ENCODE data around the gene DBH. TPM values are rescaled to one million over a fixed set of nuclear protein-coding genes. Genes with fewer than 3 reads are reported as not detected.

DBH gene
- total and polyA plus RNA-seq, 2 donors (not counting 1 experiment from before 2014, with no cell fraction given), result not detected

DNA sequence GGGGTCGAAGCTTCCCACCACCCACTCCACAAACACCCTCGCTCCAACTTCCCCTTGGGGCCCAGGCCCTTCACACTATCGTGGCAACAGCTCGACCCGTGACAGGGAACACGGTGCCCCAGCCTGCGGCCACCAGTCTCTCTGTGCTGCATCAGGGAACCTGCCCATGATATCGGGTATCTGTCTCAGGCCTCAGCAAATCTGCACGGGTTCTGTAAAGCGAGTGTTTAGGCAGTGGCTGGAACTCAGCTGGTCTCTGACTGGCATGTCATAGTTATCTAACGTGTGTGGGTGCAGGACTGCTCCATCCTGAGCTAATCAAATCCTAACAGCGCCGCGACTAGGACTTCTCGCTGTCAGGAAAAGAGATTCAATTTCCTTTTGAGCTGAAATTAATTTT, 42.9 kb downstream of the DBH start:
- no peak for ATAC-seq (ENCODE audit: low read depth)
- Mint-ChIP-seq H3K27me3 (peaks cover 4% of the 10 kb centered on the region), H3K4me1 (peaks cover 7% of the 10 kb centered on the region)

DNA sequence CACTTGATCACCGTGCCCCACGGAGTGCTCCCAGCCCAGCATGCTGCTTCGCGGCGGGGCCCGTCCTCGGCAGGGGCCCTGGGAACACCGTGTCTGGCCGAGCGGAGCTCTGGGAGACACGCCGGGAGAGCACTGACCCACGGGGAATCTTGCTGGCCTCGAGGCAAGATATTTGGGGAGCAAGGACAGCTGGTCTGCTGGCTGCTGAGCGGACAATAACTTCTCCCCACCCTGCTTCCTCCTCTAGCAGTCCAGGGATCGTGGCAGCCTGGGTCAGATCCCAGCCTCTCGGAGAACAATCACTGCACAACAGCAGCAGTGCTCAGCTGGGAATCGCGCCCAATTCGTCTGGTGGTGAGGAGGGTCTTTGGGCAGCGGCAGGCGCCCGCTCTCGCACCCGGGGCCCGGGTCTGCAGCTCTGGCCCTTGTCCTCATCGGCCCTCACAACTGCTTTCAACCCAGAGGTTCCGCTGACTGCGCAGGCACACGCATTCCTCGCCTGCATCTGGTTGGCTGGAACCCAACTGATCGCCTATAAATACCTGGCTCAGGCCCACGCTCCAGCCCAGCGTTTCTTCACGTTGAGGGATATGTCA, 43.4 kb downstream of the DBH start:
- WGBS (ENCODE audit: insufficient coverage), result 97% methylated on average over 29 of the region's 35 CpGs
- H3K4me1 ChIP-seq (ENCODE audit: control insufficient read depth in 2 of 2, insufficient read depth in 2 of 2, low read length in 2 of 2), result peaks cover 0 to 14% of the 10 kb centered on the region in 2 donors
- no peak for TF ChIP-seq EZH2 (IDR thresholded peaks at IDR 0.05; ENCODE audit: borderline replicate concordance, insufficient read depth, low read depth, low read length, poor library complexity, severe bottlenecking)
- TF ChIP-seq, protein P1, sequence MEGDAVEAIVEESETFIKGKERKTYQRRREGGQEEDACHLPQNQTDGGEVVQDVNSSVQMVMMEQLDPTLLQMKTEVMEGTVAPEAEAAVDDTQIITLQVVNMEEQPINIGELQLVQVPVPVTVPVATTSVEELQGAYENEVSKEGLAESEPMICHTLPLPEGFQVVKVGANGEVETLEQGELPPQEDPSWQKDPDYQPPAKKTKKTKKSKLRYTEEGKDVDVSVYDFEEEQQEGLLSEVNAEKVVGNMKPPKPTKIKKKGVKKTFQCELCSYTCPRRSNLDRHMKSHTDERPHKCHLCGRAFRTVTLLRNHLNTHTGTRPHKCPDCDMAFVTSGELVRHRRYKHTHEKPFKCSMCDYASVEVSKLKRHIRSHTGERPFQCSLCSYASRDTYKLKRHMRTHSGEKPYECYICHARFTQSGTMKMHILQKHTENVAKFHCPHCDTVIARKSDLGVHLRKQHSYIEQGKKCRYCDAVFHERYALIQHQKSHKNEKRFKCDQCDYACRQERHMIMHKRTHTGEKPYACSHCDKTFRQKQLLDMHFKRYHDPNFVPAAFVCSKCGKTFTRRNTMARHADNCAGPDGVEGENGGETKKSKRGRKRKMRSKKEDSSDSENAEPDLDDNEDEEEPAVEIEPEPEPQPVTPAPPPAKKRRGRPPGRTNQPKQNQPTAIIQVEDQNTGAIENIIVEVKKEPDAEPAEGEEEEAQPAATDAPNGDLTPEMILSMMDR (IDR thresholded peaks at IDR 0.05), result no peak
- no peaks in the 10 kb centered on the region for H4K20me1 ChIP-seq (ENCODE audit: control insufficient read depth, insufficient read depth, low read length, poor library complexity, severe bottlenecking)
- no peak for ATAC-seq (ENCODE audit: low read depth)
- intact Hi-C loops (cut with micrococcal nuclease), result no loop called here
- Mint-ChIP-seq H3K9me3 (ENCODE audit: insufficient read depth) (no peaks in the 10 kb centered on the region), H3K4me3 (no peak overlapping the region), H3K27me3 (peaks cover 2% of the 10 kb centered on the region), H3K27ac (no peak overlapping the region), H3K4me1 (peaks cover 7% of the 10 kb centered on the region)
- no peak overlapping the region for H3K4me3 ChIP-seq (ENCODE audit: control extremely low read depth in 1 of 5, extremely low read depth in 1 of 5, insufficient read depth in 1 of 5, low read depth in 2 of 5, low read length in 4 of 5)
- no peaks in the 10 kb centered on the region for H3K36me3 ChIP-seq (replicated peaks in 1 of 2; ENCODE audit: control extremely low read depth in 1 of 2, control insufficient read depth in 1 of 2, extremely low read depth in 1 of 2, insufficient read depth in 2 of 2, low read length in 1 of 2)
- H3K27ac ChIP-seq (ENCODE audit: low read length in 2 of 2), result no peak overlapping the region
- H3K9me3 ChIP-seq (ENCODE audit: control extremely low read depth in 1 of 3, control insufficient read depth in 2 of 3, insufficient read depth in 1 of 3, low read length in 2 of 3), result no peaks in the 10 kb centered on the region
- no peak for DNase-seq
- no peak overlapping the region for H3K4me2 ChIP-seq (replicated peaks; ENCODE audit: low read depth, low read length, poor library complexity, severe bottlenecking)
- CTCF ChIA-PET, result no interaction called here
- no peak overlapping the region for H3K9ac ChIP-seq (ENCODE audit: low read length)
- H3K27me3 ChIP-seq (replicated peaks in 1 of 4; ENCODE audit: control extremely low read depth in 1 of 4, control insufficient read depth in 3 of 4, insufficient read depth in 4 of 4, low read length in 3 of 4), result no peaks in the 10 kb centered on the region
- no peak overlapping the region for H2AFZ ChIP-seq (ENCODE audit: insufficient read depth, low read depth, low read length, poor library complexity, severe bottlenecking)
- POLR2A ChIA-PET, result no interaction called here
- H3K79me2 ChIP-seq (ENCODE audit: control insufficient read depth, insufficient read depth, low read length), result no peaks in the 10 kb centered on the region

More for the DNA sequence above, 42.9 kb downstream of the DBH start:
- no peaks in the 10 kb centered on the region for H4K20me1 ChIP-seq (ENCODE audit: control insufficient read depth, insufficient read depth, low read length, poor library complexity, severe bottlenecking)
- no peak overlapping the region for H2AFZ ChIP-seq (ENCODE audit: insufficient read depth, low read depth, low read length, poor library complexity, severe bottlenecking)
- intact Hi-C loops (cut with micrococcal nuclease), result no loop called here
- H3K9ac ChIP-seq (ENCODE audit: low read length), result no peak overlapping the region
- ChIA-PET CTCF (no interaction called here), POLR2A (no interaction called here)
- H3K9me3 ChIP-seq (ENCODE audit: control extremely low read depth in 1 of 3, control insufficient read depth in 2 of 3, insufficient read depth in 1 of 3, low read length in 2 of 3), result no peaks in the 10 kb centered on the region
- H3K27me3 ChIP-seq (replicated peaks in 1 of 4; ENCODE audit: control extremely low read depth in 1 of 4, control insufficient read depth in 3 of 4, insufficient read depth in 4 of 4, low read length in 3 of 4), result no peaks in the 10 kb centered on the region
- DNase-seq, result no peak
- no peak overlapping the region for H3K4me2 ChIP-seq (replicated peaks; ENCODE audit: low read depth, low read length, poor library complexity, severe bottlenecking)
- Mint-ChIP-seq H3K4me3 (no peak overlapping the region), H3K27ac (no peak overlapping the region), H3K9me3 (ENCODE audit: insufficient read depth) (no peaks in the 10 kb centered on the region)
- no peak overlapping the region for H3K4me3 ChIP-seq (ENCODE audit: control extremely low read depth in 1 of 5, extremely low read depth in 1 of 5, insufficient read depth in 1 of 5, low read depth in 2 of 5, low read length in 4 of 5)
- H3K79me2 ChIP-seq (ENCODE audit: control insufficient read depth, insufficient read depth, low read length), result no peaks in the 10 kb centered on the region
- H3K4me1 ChIP-seq (ENCODE audit: control insufficient read depth in 2 of 2, insufficient read depth in 2 of 2, low read length in 2 of 2), result peaks cover 0 to 13% of the 10 kb centered on the region in 2 donors
- 86% methylated on average over 15 of the region's 15 CpGs for WGBS (ENCODE audit: insufficient coverage)
- H3K27ac ChIP-seq (ENCODE audit: low read length in 2 of 2), result no peak overlapping the region
- TF ChIP-seq, protein P1 (IDR thresholded peaks at IDR 0.05), result no peak
- no peak for TF ChIP-seq EZH2 (IDR thresholded peaks at IDR 0.05; ENCODE audit: borderline replicate concordance, insufficient read depth, low read depth, low read length, poor library complexity, severe bottlenecking)
- no peaks in the 10 kb centered on the region for H3K36me3 ChIP-seq (replicated peaks in 1 of 2; ENCODE audit: control extremely low read depth in 1 of 2, control insufficient read depth in 1 of 2, extremely low read depth in 1 of 2, insufficient read depth in 2 of 2, low read length in 1 of 2)
